ENCODE results near the gene GREB1.

The GREB1 gene, protein sequence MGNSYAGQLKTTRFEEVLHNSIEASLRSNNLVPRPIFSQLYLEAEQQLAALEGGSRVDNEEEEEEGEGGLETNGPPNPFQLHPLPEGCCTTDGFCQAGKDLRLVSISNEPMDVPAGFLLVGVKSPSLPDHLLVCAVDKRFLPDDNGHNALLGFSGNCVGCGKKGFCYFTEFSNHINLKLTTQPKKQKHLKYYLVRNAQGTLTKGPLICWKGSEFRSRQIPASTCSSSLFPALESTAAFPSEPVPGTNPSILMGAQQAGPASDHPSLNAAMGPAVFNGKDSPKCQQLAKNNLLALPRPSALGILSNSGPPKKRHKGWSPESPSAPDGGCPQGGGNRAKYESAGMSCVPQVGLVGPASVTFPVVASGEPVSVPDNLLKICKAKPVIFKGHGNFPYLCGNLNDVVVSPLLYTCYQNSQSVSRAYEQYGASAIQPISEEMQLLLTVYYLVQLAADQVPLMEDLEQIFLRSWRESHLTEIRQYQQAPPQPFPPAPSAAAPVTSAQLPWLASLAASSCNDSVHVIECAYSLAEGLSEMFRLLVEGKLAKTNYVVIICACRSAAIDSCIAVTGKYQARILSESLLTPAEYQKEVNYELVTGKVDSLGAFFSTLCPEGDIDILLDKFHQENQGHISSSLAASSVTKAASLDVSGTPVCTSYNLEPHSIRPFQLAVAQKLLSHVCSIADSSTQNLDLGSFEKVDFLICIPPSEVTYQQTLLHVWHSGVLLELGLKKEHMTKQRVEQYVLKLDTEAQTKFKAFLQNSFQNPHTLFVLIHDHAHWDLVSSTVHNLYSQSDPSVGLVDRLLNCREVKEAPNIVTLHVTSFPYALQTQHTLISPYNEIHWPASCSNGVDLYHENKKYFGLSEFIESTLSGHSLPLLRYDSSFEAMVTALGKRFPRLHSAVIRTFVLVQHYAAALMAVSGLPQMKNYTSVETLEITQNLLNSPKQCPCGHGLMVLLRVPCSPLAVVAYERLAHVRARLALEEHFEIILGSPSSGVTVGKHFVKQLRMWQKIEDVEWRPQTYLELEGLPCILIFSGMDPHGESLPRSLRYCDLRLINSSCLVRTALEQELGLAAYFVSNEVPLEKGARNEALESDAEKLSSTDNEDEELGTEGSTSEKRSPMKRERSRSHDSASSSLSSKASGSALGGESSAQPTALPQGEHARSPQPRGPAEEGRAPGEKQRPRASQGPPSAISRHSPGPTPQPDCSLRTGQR (N-terminal part only)

DNA sequence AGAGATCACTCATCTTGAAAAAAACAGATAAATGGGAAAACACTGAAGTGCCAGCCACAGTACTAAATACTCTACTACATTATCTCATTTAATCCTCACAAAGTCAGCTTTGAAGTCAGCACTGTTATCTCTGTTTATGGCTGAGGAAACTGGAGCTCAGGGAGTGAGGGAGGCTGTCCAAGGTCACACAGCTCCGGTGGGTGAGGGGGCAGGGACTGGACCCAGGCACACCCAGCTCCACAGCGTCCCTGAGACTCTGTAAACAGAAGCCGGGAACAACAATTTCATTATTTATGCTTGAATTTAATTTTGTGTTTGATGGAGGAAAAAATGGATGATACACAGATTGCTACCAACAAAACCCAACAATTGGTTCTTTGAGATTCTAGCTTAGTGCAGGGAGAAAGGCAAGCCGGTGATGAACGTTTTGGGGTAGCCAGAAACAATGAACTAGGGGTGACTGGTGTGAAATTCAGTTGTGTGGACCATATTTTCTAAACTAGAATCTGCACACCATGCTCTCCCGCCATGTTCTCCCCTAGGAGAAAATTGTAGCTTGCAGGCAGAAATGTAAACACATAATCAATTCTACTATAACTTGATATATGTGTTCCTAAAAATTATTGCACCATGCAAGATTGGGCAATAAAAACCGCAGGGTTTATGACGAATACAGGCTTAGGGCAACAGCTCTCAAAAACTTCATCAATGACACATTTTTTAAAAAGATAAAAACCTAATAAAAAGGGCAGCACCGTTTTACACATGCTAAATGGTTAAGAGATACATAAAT lies at the start of gene GREB1:
Gene GREB1 (plus strand): TSS at position 768 of the 793 bp plus-strand sequence. CDS start 22,570 bp downstream, outside the sequence.
- no peak for DNase-seq (ENCODE audit: low read depth, low spot score)

DNA sequence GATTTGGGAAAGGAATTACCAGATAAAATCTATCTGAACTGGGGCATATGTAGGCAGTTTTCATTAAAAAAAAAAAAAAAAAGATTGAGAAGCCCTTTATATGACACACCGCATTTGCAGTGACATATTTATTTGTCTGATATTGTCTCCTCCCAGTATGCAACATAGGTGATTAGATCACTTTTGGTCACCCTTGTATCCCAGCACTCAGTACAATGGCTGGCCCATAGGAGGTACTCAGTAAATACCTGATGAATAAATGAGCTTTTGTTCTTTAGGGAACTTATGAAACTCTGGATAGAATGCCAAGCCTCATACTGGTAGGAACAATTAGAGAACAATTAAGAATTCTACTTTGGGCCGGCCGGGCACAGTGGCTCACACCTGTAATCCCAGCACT lies 45.0 kb upstream of the GREB1 start:
- DNase-seq (ENCODE audit: low read depth, low spot score): no peak

DNA sequence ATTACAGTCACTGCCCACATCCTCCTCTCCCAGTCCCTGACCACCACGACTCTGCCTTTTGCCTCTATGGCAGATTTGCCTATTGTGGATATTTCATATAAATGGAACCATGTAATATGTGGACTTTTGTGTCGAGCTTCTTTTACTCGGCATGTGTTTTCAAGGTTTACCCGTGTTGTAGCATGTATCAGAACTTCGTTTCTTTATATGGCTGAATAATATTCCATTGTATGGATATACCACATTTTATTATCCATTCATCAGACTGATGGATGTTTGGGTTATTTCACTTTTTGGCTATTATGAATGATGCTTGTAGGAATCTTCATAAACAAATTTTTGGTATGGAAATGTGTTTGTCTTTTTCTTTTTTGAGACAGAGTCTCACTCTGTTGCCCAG lies 43.7 kb upstream of the GREB1 start:
- no peak for DNase-seq (ENCODE audit: low read depth, low spot score)

DNA sequence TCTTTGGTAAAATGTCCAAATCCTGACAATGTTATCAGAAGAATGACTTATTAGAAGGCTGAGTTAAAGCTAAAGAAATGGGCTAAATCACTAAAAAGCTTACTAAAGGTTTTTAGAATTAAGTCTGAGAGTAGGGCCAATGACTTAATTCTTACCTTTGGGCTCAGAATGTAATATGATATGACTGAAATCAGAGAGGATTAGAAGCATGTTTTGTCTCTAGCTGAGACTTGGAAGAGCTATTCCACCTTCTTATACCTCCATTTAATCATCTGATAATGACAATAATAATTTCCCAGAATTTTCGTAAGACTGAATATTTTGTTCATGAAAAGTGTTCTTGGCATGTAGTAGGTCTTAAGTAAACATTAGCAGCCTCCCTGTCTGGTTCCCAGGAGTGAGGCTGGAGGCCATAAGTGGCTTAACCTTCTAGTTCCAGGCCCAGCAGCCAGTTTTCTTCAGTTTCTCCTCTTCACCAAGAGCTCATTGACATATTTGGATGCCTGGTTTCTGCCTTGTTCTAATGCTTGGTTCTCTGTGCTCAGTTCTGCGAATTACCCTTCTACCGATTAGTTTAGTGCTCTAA lies 42.4 kb upstream of the GREB1 start:
- DNase-seq (ENCODE audit: low read depth, low spot score): no peak

DNA sequence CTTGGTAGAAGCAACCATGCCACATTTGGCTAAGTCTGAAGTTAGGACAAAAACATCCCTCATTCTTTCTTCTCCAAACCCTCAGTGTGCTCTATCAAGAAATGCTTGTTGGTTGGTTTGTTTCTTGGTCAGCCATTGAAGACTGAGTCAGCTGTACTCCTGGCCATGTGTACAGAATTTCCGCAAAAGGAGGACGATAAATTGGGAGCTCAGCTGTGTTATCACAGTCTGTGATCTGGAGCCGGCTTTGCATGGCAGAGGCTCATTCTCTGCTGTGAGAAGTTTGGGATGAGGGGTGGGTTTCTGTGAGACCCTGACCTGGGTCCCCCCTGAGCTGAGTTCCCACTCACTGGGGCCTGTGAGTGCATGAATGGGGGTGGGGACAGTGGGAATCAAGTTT lies 41.6 kb upstream of the GREB1 start:
- no peak for DNase-seq (ENCODE audit: low read depth, low spot score)

DNA sequence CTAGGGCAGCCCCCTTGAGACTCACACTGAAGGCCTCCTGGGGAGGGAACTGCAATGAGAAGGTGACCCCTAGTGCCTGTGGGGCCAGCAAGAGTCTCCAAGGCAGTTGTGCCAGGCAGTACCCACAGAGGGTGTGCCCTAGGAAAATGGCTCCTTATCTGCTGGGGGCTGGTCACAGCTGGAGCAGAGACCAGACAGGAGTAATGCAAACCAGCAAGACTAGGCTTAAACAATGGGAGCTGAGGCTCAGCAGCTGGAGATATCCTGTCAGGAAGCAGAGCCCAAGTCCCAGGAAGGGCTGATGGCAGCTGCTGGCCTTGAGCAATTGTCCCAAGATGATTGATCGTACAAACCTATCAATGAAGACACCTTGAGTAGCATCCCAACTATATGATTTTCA lies 41.1 kb upstream of the GREB1 start:
- no peak for DNase-seq (ENCODE audit: low read depth, low spot score)

DNA sequence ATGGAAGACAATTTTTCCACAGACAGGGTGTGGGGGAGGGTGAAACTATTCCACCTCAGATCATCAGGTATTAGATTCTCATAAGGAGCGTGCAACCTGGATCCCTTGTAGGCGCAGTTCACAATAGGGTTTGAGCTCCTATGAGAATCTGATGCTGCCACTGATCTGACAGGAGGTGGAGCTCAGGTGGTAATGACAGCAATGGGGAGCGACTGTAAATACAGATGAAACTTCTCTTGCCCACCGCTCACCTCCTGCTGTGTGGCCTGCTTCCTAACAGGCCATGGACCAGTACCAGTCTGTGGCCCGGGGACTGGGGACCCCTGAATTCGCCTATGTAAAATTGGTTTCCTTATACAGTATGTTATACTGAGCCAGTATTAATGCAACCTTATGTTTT lies 40.6 kb upstream of the GREB1 start:
- DNase-seq (ENCODE audit: low read depth, low spot score): no peak

DNA sequence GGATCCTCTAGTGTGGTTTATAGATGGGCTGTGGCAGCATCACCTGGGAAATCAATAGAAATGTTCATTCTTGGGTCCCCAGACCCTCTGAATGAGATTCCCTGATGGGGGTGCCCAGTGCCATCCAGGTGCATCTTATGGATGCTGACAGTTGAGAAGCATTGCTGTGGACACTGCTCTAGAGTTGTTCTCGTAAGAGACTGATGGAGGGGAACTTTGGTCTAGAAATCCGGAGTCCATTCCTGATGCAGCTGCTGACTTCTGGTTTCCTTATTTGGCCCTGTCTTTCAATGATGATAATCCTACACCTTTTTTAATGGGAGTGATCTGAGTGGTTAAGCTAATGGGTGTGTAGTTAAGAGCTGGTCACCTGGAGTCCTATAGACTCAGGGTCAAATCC lies 39.5 kb upstream of the GREB1 start:
- DNase-seq (ENCODE audit: low read depth, low spot score): no peak

DNA sequence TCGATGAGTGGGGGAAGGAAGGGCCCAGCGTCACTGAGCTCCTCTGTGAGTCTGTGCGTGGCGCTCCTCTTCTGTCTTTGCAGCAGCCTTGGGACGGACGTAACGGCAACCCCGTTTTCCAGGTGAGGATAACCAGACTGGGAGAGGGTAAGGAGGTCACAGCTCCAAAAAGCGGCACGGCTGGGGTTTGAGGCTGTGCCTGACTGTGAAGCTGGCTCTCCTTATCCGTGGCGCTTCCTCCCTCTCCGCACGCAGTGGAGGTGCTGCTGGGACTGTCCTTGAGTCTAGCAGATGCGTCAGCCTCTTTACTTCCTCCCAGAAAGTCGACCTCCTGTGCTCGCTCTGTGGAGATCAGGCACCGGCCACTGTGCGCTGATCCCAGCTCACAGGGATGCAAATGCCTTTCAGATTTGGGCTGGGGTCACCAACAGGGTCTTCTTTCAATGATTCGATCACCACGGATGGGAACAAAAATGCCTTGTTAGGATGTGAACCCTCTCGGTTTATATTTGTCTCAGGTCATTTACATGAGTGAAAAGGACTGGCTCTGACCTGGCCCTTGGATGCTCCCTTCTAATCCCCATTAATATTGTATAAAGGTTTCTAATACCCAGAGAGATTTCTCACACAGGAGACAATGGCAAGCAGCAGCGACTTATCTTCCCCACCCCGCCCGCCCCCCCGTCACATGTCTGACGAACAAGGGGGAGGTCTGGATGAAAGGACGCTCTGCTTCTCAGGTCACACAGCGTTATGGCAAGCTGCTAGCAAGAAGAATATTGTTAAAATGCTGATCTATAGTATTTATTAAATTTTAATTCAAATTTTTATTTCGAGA lies 37.8 kb upstream of the GREB1 start:
- no peak for DNase-seq (ENCODE audit: low read depth, low spot score)

DNA sequence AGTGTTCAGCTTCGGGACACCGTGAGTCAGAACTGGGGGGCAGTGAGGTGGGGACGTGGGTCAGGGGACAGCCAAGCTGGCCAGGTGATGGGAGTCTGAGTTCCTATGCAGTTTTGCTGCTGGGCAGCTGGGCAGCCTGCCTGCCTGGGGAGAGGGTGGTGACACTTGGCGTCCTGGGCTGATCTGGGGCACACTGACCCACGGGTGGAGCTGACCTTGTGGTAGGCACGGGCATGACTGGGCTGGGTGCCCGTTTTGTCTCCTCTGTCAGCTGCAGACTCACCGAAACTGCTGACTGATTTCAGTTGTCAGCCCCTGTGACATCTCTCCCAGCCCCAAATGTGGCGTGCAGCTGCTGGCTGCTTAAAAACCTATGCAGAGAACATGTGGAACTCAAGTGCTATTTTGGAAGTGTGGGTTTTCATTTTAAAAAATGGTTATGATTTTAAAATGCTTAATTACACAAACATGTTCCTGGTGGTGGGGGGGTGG lies 35.3 kb upstream of the GREB1 start:
- no peak for DNase-seq (ENCODE audit: low read depth, low spot score)

DNA sequence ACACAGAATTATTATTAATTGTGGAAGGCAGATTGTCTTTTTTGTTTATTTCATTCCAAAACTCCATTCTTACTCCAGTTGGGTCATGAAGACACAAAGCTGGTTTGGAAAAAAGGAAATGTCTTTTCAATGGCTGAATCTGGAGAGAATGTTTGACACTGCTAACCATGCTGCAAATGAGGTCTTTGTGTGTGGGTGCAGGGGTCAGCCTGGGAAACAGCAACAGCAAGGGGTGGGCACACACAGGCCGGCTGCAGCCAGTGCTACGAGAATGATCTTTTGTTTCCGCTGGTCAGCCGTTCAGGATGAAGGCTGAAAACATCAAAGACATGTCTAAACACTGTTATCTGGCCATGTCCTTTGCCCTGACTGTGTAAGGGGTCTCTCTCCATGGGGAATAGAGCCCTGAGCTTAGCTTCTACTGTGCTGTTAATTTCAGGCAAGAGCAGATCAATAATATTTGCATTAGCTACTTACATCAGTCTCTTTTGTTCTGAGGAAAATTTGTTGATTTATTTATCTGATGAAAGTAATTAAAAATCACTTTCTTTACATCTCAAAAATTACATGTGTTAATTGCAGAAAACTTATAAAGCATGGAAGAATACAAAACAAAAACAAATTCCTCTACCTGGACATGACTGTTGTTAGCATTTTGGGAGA lies 34.6 kb upstream of the GREB1 start:
- DNase-seq (ENCODE audit: low read depth, low spot score): no peak

DNA sequence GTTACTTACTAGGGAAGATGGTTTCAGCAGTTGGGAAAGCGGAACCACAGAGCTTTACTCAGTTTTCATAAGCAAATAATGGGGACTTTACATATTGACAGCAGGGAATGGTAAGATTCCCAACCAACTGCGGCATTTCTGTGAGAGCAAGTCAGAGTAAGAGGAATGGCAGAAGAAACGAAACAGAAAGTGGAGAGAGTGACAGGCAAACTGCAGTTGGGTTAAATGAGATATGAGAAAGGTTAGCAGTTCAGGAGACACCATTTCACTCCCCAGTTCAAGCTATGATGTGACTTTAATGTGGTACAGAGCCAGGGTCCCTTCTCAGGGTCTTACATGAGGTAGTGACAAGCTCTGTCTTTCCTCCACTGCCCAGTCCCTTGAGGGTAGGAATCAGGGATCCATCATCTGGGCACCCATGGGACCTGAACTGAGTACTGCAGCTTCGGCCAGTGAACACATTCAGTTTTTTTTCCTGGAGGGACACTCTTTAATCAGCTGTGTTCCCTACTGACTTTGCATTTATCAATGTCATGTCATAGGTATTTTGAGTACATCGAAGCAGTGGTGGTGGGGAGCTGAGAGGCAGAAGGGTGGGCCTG lies 33.0 kb upstream of the GREB1 start:
- DNase-seq (ENCODE audit: low read depth, low spot score): no peak

DNA sequence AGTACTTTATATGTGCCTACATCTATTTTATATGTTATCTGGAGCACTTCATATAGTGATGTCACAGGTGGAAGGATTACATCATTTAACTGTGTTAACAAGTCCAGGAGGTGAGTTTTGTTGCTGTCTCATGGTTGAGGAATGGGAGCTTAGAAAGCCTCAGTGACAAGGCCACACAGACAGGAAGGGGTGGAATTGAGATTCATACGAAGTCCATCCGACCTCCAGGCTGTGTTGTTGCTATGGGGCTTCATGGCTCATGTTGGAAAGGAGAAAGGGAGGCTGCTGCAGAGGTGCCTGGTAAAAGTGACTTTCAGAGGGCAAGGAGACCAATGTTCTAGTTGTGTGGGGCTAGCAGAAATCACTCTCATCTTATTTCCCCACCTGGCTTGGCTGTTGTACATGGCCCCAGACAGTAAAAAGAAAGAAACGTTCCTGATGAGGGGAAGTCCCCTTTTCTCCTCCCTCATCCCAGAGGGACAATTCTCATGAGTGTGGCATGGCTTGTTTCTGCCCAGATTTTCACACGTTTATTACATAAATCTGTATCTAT lies 31.0 kb upstream of the GREB1 start:
- DNase-seq (ENCODE audit: low read depth, low spot score): no peak

DNA sequence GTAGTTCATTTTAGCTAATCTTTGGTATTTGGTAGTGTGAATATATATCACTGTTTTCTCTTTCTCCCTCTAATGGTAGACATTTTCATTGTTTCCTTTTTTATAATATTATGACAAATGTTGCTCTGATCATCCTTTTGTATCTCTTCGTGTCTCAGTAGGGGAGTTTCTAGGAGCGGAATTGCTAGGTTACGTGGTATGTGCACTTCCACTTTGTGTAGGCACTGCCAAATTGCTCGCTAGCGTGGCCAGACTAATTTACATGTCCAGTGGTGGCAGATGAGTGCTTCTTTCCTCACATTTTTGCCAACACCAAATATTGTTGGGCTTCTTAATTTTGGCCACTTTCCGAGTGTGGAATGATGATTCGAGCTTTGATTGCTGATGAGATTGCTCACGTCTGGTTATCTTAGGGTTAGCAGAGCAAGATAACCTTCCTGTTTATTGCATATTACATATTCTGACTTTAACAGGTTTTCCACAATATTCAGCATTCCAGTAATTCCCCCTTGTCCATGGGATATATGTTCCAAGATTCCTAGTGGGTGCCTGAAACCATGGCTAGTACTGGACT lies 30.4 kb upstream of the GREB1 start:
- no peak for DNase-seq (ENCODE audit: low read depth, low spot score)

DNA sequence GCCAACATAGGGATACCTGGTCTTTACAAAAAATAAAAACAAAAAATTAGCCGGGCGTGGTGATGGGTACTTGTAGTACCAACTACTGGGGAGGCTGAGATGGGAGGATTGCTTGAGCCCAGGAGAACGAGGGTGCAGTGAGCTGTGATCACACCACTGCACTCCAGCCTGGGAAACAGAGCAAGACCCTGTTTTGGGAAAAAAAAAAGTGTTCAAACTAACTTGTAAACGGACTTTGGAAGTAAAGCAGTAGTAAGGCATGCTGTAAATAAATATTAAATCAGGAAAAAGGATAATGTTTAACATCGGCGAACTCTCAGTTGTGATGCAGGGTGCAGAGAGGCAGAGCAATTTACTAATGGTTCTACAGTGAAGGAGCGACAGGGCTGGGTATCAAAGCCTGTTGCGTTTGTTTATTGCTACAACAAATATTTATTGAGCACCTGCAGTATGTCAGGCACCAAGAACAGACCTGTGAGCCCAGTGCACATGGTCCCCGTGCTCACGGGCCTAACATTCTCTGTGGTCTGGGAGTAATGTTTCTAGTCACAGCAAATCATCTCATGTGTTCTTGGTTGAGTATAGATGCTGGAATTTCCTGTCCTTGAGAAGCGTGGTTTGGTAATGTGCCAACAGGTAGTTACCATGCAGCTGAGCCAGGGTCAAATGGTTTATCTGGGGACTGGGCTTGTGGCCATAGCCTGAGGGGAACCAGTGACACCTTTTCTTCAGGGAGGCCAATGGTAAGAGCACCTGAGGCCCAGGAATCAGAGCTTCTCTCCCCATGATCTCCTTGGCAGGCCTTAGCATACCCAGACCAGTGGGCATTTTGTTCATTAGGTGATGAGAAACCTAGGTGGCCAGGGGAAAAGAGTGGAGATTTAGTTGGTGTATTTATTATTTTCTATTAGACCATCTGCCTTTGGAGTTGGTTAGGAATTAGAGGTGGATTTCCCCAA lies 27.9 kb upstream of the GREB1 start:
- DNase-seq (ENCODE audit: low read depth, low spot score): no peak

DNA sequence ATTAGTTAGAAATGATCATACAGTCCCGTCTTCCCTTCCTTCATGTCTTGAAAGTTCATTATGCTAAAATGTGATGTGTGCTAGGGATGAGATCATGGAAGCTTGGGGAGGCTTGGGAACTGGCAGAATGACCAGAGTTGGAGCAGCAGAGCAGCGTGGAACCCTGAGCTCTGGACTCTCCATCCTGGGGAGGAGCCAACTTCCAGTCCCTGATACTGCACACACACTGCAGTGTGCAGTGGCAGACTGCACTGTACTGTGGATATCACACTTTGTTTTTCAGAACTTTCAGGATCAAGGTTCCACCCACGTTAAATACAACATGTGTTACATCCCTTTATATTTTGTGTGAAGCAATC lies 27.3 kb upstream of the GREB1 start:
- no peak for DNase-seq (ENCODE audit: low read depth, low spot score)

DNA sequence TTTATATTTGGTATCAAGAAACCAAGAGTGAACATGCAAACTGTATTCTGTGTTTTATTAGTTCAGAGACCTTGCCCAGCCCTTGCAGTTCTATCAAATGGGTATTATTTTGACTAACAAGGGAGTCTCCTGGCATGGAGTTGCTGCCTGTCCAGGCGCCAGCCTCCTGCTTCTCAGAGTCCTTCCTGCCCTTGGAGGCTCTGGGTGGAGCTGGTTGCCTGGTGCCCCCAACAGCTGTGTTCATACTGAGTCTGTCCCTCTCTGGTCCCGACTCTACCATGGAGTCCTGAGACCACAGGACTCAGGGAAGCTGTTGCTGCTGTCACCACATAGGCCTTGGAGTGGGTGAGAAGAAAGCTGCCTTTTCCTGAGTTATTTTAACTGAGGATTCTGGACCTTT lies 26.3 kb upstream of the GREB1 start:
- no peak for DNase-seq (ENCODE audit: low read depth, low spot score)

Data from activated naive CD8-positive, alpha-beta T cell treated with anti-CD3 and anti-CD28 coated beads, Interleukin-2, amount 50 U/mL, for 16 hours (primary cell).